Measurements from ENCODE around the gene CAMTA1.

The CAMTA1 gene

DNA sequence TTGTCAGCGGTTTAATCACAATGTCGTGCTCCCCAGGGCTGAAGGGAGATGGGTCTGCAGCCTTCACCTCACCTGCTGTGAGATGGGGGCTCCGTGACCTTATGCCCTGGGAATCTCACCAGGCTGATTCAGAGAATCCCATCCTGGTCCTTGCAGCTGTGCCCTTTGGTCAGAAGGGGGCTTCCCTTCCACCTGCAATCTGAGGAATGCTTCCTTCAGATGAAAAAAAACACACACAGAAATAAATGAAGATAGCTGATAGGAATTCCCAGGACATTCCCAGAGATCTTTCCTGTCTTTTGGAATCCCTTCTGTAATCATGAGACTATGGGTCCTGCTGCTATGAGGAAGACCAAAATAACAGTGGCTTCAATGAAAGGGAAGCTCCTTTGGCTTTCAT lies 858.8 kb downstream of the CAMTA1 start:
- TF ChIP-seq SP3 (tag by site-specific recombination; IDR thresholded peaks at IDR 0.05) (no peak), BCL11B (tag by site-specific recombination; IDR thresholded peaks at IDR 0.05; ENCODE audit: low read depth) (no peak), ZNF76 (tag by site-specific recombination; IDR thresholded peaks at IDR 0.05; ENCODE audit: borderline replicate concordance, low read depth) (no peak), ZSCAN23 (tag by site-specific recombination; IDR thresholded peaks at IDR 0.05) (no peak), IKZF3 (tag by site-specific recombination; IDR thresholded peaks at IDR 0.05) (no peak), ZNF777 (tag by site-specific recombination; IDR thresholded peaks at IDR 0.05; ENCODE audit: borderline replicate concordance) (no peak), ZNF146 (tag by site-specific recombination; IDR thresholded peaks at IDR 0.05) (no peak), ZNF416 (tag by site-specific recombination; IDR thresholded peaks at IDR 0.05) (no peak), ZNF830 (tag by site-specific recombination; IDR thresholded peaks at IDR 0.05; ENCODE audit: low read depth) (no peak), ZNF707 (tag by site-specific recombination; IDR thresholded peaks at IDR 0.05) (no peak), GLIS2 (tag by site-specific recombination; IDR thresholded peaks at IDR 0.05) (no peak), MYNN (tag by site-specific recombination; IDR thresholded peaks at IDR 0.05; ENCODE audit: borderline replicate concordance) (no peak), ZNF664 (tag by site-specific recombination; IDR thresholded peaks at IDR 0.05) (no peak), FEZF1 (tag by site-specific recombination; IDR thresholded peaks at IDR 0.05) (no peak), ZNF510 (tag by site-specific recombination; IDR thresholded peaks at IDR 0.05; ENCODE audit: insufficient replicate concordance) (no peak)
- TF ChIP-seq, protein P1, sequence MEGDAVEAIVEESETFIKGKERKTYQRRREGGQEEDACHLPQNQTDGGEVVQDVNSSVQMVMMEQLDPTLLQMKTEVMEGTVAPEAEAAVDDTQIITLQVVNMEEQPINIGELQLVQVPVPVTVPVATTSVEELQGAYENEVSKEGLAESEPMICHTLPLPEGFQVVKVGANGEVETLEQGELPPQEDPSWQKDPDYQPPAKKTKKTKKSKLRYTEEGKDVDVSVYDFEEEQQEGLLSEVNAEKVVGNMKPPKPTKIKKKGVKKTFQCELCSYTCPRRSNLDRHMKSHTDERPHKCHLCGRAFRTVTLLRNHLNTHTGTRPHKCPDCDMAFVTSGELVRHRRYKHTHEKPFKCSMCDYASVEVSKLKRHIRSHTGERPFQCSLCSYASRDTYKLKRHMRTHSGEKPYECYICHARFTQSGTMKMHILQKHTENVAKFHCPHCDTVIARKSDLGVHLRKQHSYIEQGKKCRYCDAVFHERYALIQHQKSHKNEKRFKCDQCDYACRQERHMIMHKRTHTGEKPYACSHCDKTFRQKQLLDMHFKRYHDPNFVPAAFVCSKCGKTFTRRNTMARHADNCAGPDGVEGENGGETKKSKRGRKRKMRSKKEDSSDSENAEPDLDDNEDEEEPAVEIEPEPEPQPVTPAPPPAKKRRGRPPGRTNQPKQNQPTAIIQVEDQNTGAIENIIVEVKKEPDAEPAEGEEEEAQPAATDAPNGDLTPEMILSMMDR (tag by site-specific recombination; IDR thresholded peaks at IDR 0.05) = no peak
- TF ChIP-seq, protein P2, sequence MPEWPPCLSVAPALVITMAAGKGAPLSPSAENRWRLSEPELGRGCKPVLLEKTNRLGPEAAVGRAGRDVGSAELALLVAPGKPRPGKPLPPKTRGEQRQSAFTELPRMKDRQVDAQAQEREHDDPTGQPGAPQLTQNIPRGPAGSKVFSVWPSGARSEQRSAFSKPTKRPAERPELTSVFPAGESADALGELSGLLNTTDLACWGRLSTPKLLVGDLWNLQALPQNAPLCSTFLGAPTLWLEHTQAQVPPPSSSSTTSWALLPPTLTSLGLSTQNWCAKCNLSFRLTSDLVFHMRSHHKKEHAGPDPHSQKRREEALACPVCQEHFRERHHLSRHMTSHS (tag by site-specific recombination; IDR thresholded peaks at IDR 0.05) = no peak
- ChIA-PET POLR2A (no interaction called here), CTCF (interaction anchor here (0.6 to 1.5 kb wide), 6 partner anchors 25 to 602 kb away, joined by 3 to 4 read pairs (median 4); no protein-coding TSS in a partner anchor)

DNA sequence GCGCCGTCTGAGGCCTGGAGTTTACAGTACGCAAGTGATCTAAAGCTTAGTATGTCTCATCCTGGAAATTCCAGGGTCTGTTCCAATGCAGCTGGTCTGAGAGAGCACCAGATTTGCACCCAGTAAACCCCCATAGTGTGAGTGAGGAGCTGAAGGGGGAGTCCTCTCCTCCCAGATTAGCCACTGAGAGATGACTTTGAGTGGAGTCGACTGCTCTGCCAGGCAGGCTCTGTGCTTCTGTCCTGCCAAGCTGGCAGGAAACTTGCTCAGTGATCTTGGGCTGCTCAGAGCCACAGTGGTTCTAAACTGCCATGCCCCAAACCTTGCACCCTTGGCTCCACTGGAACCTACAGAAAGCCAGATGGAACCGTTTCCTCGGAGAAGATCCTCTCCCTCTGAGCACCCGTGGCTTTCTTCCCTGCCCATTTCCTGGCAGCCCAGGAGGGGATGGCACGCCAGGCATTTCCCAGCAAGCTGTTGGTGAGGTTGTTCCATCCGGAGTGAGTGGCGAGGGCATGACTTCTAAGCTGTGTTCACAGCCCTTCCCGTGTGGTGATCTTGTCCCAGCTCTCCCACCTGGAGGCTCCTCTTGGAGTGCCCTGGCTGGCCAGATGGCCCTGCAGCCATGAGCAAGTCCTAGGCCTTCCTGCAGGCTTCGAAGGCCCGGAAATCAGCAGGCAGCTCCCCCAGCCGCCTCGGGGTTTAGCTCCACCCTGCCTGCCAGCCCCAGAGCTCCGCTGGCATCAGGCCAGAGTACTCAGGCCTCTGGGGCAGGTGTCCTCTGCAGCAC lies 859.9 kb downstream of the CAMTA1 start:
- no peak overlapping the region for H3K27ac ChIP-seq (ENCODE audit: extremely low read depth, low read depth, low read length)
- H3K4me1 ChIP-seq (ENCODE audit: control insufficient read depth, insufficient read depth, low read length) = no peaks in the 10 kb centered on the region
- CTCF ChIA-PET = interaction anchor here (0.6 to 1.5 kb wide), 10 partner anchors 24 to 807 kb away, joined by 3 to 5 read pairs (median 3); no protein-coding TSS in a partner anchor
- no peaks in the 10 kb centered on the region for H3K36me3 ChIP-seq (ENCODE audit: control insufficient read depth in 2 of 2, insufficient read depth in 1 of 2, low read length in 2 of 2)
- H3K9me3 ChIP-seq (ENCODE audit: control insufficient read depth, insufficient read depth, low read depth, low read length) = no peaks in the 10 kb centered on the region
- no peak overlapping the region for H3K4me3 ChIP-seq (ENCODE audit: low read depth, low read length)
- POLR2A ChIA-PET = interaction anchor here (0.6 kb wide), 1 partner anchor 951 kb away, joined by 5 read pairs; no protein-coding TSS in a partner anchor
- no peak for TF ChIP-seq ZNF747 (tag by site-specific recombination; IDR thresholded peaks at IDR 0.05)
- TF ChIP-seq GLI4 (tag by site-specific recombination; IDR thresholded peaks at IDR 0.05) = no peak
- TF ChIP-seq, protein P3, sequence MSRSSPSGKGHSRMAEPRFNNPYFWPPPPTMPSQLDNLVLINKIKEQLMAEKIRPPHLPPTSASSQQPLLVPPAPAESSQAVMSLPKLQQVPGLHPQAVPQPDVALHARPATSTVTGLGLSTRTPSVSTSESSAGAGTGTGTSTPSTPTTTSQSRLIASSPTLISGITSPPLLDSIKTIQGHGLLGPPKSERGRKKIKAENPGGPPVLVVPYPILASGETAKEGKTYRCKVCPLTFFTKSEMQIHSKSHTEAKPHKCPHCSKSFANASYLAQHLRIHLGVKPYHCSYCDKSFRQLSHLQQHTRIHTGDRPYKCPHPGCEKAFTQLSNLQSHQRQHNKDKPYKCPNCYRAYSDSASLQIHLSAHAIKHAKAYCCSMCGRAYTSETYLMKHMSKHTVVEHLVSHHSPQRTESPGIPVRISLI (tag by site-specific recombination; IDR thresholded peaks at IDR 0.05) = no peak
- TF ChIP-seq, protein P4, sequence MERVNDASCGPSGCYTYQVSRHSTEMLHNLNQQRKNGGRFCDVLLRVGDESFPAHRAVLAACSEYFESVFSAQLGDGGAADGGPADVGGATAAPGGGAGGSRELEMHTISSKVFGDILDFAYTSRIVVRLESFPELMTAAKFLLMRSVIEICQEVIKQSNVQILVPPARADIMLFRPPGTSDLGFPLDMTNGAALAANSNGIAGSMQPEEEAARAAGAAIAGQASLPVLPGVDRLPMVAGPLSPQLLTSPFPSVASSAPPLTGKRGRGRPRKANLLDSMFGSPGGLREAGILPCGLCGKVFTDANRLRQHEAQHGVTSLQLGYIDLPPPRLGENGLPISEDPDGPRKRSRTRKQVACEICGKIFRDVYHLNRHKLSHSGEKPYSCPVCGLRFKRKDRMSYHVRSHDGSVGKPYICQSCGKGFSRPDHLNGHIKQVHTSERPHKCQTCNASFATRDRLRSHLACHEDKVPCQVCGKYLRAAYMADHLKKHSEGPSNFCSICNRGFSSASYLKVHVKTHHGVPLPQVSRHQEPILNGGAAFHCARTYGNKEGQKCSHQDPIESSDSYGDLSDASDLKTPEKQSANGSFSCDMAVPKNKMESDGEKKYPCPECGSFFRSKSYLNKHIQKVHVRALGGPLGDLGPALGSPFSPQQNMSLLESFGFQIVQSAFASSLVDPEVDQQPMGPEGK (tag by site-specific recombination; IDR thresholded peaks at IDR 0.05) = no peak
- peak; percentile 67 for TF ChIP-seq ZIC2 (tag by site-specific recombination; IDR thresholded peaks at IDR 0.05)
- TF ChIP-seq ZNF830 (tag by site-specific recombination; IDR thresholded peaks at IDR 0.05; ENCODE audit: low read depth) = no peak
- no peak for TF ChIP-seq ZSCAN23 (tag by site-specific recombination; IDR thresholded peaks at IDR 0.05)
- no peak for TF ChIP-seq ZNF341 (tag by site-specific recombination; IDR thresholded peaks at IDR 0.05; ENCODE audit: low read depth)
- TF ChIP-seq ZNF174 (tag by site-specific recombination; IDR thresholded peaks at IDR 0.05) = no peak
- no peak for TF ChIP-seq ZNF114 (tag by site-specific recombination; IDR thresholded peaks at IDR 0.05)
- TF ChIP-seq ZNF555 (tag by site-specific recombination; conservative IDR thresholded peaks at IDR 0.05) = no peak

More for the DNA sequence above, 858.8 kb downstream of the CAMTA1 start:
- H3K9me3 ChIP-seq (ENCODE audit: control insufficient read depth, insufficient read depth, low read depth, low read length) = no peaks in the 10 kb centered on the region
- H3K4me1 ChIP-seq (ENCODE audit: control insufficient read depth, insufficient read depth, low read length) = no peaks in the 10 kb centered on the region
- no peaks in the 10 kb centered on the region for H3K36me3 ChIP-seq (ENCODE audit: control insufficient read depth in 2 of 2, insufficient read depth in 1 of 2, low read length in 2 of 2)
- no peak overlapping the region for H3K27ac ChIP-seq (ENCODE audit: extremely low read depth, low read depth, low read length)
- H3K4me3 ChIP-seq (ENCODE audit: low read depth, low read length) = no peak overlapping the region

Data from HEK293 (cell line).